Stomach (tissue), 9 donors: ENCODE measurements around the gene AADAC. TPM values are rescaled to one million over a fixed set of nuclear protein-coding genes. Genes with fewer than 3 reads are reported as not detected.

Source experiments
- DNase-seq, 2 donors: peaks; one replicate each; pipeline versions ENCODE4 v3.0.0 to v3.0.0-alpha.2; 2013 to 2019
- H3K27ac ChIP-seq, 5 donors: fragments of 200-600 bp in 4 of 5; sonication (generic) in 4 of 5; one replicate each; pipeline ENCODE4 v1.5.1; 2013 to 2019; ENCODE audit warnings: mild to moderate bottlenecking in 1 of 5, moderate library complexity in 1 of 5
- H3K27me3 ChIP-seq, 3 donors: fragments of 200-600 bp; sonication (generic); one replicate each; pipeline ENCODE4 v1.5.1; 2017 to 2019; ENCODE audit warnings: mixed run types in 1 of 3
- H3K36me3 ChIP-seq, 4 donors: fragments of 200-600 bp; sonication (generic); 1 replicate in 3 of 4; 2 replicates in 1 of 4; pipeline ENCODE4 v1.5.1; 2016 to 2019
- H3K4me1 ChIP-seq, 4 donors: fragments of 200-600 bp; sonication (generic); one replicate each; pipeline ENCODE4 v1.5.1; 2016 to 2019
- H3K4me3 ChIP-seq, 4 donors: fragments of 200-600 bp; sonication (generic) in 3 of 4; one replicate each; pipeline ENCODE4 v1.5.1; 2016 to 2019; ENCODE audit warnings: mild to moderate bottlenecking in 1 of 4
- H3K9me3 ChIP-seq, 4 donors: fragments of 200-600 bp; sonication (generic); one replicate each; pipeline ENCODE4 v1.5.1; 2016 to 2019
- CTCF ChIP-seq, 7 experiments: fragments of 450-650 bp in 4 of 7; fragments of 200-600 bp in 3 of 7; sonication (generic) in 3 of 7; IDR thresholded peaks; one replicate each; pipeline ENCODE4 v1.5.1; 2016 to 2019; ENCODE audit warnings: antibody characterized with exemption in 7 of 7, control low read depth in 2 of 7, mild to moderate bottlenecking in 1 of 7
- EP300 ChIP-seq: sonication (generic); formaldehyde crosslinking; IDR thresholded peaks from one replicate; pipeline ENCODE4 v1.6.1; 2017; ENCODE audit warnings: antibody characterized with exemption
- POLR2A ChIP-seq, 4 donors: fragments of 450-650 bp; IDR thresholded peaks; one replicate each; pipeline ENCODE4 v1.6.1; 2016; ENCODE audit warnings: antibody characterized with exemption in 4 of 4, control low read depth in 2 of 4, mild to moderate bottlenecking in 1 of 4, moderate library complexity in 1 of 4
- POLR2AphosphoS5 ChIP-seq, 3 donors: sonication (generic); formaldehyde crosslinking; IDR thresholded peaks; one replicate each; pipeline ENCODE4 v1.6.1; 2016; ENCODE audit warnings: antibody characterized with exemption in 3 of 3
- WGBS, 5 donors: extraction: QIAGEN DNeasy Blood & Tissue Kit in 3 of 5; methylation state at CpG; one replicate each; pipeline versions ENCODE4 v1.1.5 to v1.1.7; 2013 to 2018; 5-methylcytosine and 5-hydroxymethylcytosine counted together
- intact Hi-C: fragments of 100-400 bp; cut with DNase I; formaldehyde crosslinking; loops from one replicate; pipeline ENCODE4 v1.15.1; 2023; ENCODE audit warnings: low total_unique reads
- polyA plus RNA-seq, 3 donors: library from polyadenylated mRNA; stranded (reverse); fragments of 200-250 nt; gene quantifications; one replicate each; pipeline ENCODE4 v1.2.3, GENCODE V29; 2013
- total RNA-seq, 5 donors: library from RNA; depleted of rRNA; stranded (reverse); fragments of >200 nt; gene quantifications; one replicate each; pipeline versions ENCODE4 v1.1.0 to v1.2.3, GENCODE V29; 2014 to 2016
- donor health status: healthy with polysubstance abuse.
- donor health status: Bipolar disorder and iron deficiency.
- donor health status: healthy.

Gene AADAC
- total and polyA plus RNA-seq, 8 donors, result 0.35 to 54.7 (median 9.8) TPM; not detected in 3

GRCh38 chr3:151793636-151794035 is 20.3 kb upstream of the AADAC start:
- Histone ChIP-seq H3K27ac (peak overlapping the region in 4 of 5 donors; percentile 13 to 73 (median 54)), H3K36me3 (no peaks in the 10 kb centered on the region), H3K9me3 (no peaks in the 10 kb centered on the region), H3K4me3 (no peak overlapping the region), H3K4me1 (peaks cover 0 to 26% (median 11%) of the 10 kb centered on the region in 4 donors), H3K27me3 (no peaks in the 10 kb centered on the region)
- 22 to 54% (median 49%) methylated on average over 2 of the region's 2 CpGs for WGBS, 5 donors
- DNase-seq, result no peak
- intact Hi-C loops, result no loop called here
- TF ChIP-seq POLR2A (IDR thresholded peaks at IDR 0.05) (no peak), POLR2AphosphoS5 (IDR thresholded peaks at IDR 0.05) (no peak), EP300 (no peak), CTCF (IDR thresholded peaks at IDR 0.05) (no peak)

GRCh38 chr3:151794080-151794479 is 19.8 kb upstream of the AADAC start:
- Histone ChIP-seq H3K4me1 (peaks cover 0 to 26% (median 11%) of the 10 kb centered on the region in 4 donors), H3K27me3 (no peaks in the 10 kb centered on the region), H3K9me3 (no peaks in the 10 kb centered on the region), H3K36me3 (no peaks in the 10 kb centered on the region), H3K4me3 (no peak overlapping the region), H3K27ac (peak overlapping the region in 4 of 5 donors; percentile 6 to 73 (median 56))
- DNase-seq, result peak in 1 of 2 donors; percentile 58
- 29 to 49% (median 39%) methylated on average over 2 of the region's 2 CpGs for WGBS, 5 donors
- intact Hi-C loops, result no loop called here
- no peak for TF ChIP-seq CTCF (IDR thresholded peaks at IDR 0.05)
- TF ChIP-seq EP300, result no peak
- peak in 1 of 3 donors; percentile 45 for TF ChIP-seq POLR2AphosphoS5 (IDR thresholded peaks at IDR 0.05)
- no peak for TF ChIP-seq POLR2A (IDR thresholded peaks at IDR 0.05)

- WGBS, 5 donors, result 83 to 94% (median 89%) methylated on average over 4 of the region's 4 CpGs
- Histone ChIP-seq H3K27me3 (no peaks in the 10 kb centered on the region), H3K9me3 (no peaks in the 10 kb centered on the region), H3K4me3 (no peak overlapping the region), H3K36me3 (no peaks in the 10 kb centered on the region), H3K4me1 (peaks cover 0 to 20% (median 11%) of the 10 kb centered on the region in 4 donors), H3K27ac (peak overlapping the region in 2 of 5 donors; percentile 51 to 73)
- TF ChIP-seq EP300 (no peak), POLR2A (IDR thresholded peaks at IDR 0.05) (no peak), CTCF (IDR thresholded peaks at IDR 0.05) (no peak), POLR2AphosphoS5 (IDR thresholded peaks at IDR 0.05) (no peak)
- no peak for DNase-seq
- intact Hi-C loops, result no loop called here
Observed at GRCh38 chr3:151795276-151795675, 18.6 kb upstream of the AADAC start.

GRCh38 chr3:151796105-151796680 is 17.7 kb upstream of the AADAC start:
- H3K4me3 ChIP-seq, result no peak overlapping the region

More at GRCh38 chr3:151796105-151796680, 17.7 kb upstream of the AADAC start:
- TF ChIP-seq EP300 (no peak), POLR2A (IDR thresholded peaks at IDR 0.05) (no peak), CTCF (IDR thresholded peaks at IDR 0.05) (no peak)
- Histone ChIP-seq H3K4me1 (peaks cover 0 to 18% (median 9%) of the 10 kb centered on the region in 4 donors), H3K27me3 (no peaks in the 10 kb centered on the region), H3K9me3 (no peaks in the 10 kb centered on the region), H3K27ac (no peak overlapping the region), H3K36me3 (no peaks in the 10 kb centered on the region)
- 42 to 70% (median 64%) methylated on average over 1 of the region's 1 CpG for WGBS, 5 donors
- no peak for DNase-seq
- intact Hi-C loops, result no loop called here
